GM23248 (cell line): ENCODE measurements around the gene HSD3B7. TPM values are rescaled to one million over a fixed set of nuclear protein-coding genes. Genes with fewer than 3 reads are reported as not detected.

ENCODE experiments used
- DNase-seq: peaks from one replicate; pipeline ENCODE4 v3.0.0-alpha.2; 2015
- H2AFZ ChIP-seq: fragments of 200-600 bp; sonication (generic); 2 replicates; pipeline ENCODE4 v1.6.1; 2016; ENCODE audit warnings: antibody characterized with exemption
- H3F3A ChIP-seq: fragments of 200-600 bp; sonication (generic); 2 replicates; pipeline ENCODE4 v1.6.1; 2016; ENCODE audit warnings: mild to moderate bottlenecking, antibody characterized with exemption, mixed run types; ENCODE audit not compliant: insufficient read depth
- H3K27ac ChIP-seq: fragments of 200-600 bp; sonication (generic); 2 replicates; pipeline ENCODE4 v1.5.1; 2016; ENCODE audit warnings: mild to moderate bottlenecking
- H3K27me3 ChIP-seq: fragments of 200-600 bp; sonication (generic); replicated peaks from 2 replicates; pipeline ENCODE4 v1.6.1; 2016; ENCODE audit warnings: mild to moderate bottlenecking; ENCODE audit not compliant: insufficient read depth
- H3K36me3 ChIP-seq: fragments of 200-600 bp; sonication (generic); 2 replicates; pipeline ENCODE4 v1.6.1; 2016; ENCODE audit warnings: low read depth, mild to moderate bottlenecking
- H3K4me1 ChIP-seq: fragments of 200-600 bp; sonication (generic); 2 replicates; pipeline ENCODE4 v1.6.1; 2016; ENCODE audit warnings: mild to moderate bottlenecking; ENCODE audit not compliant: insufficient read depth
- H3K4me2 ChIP-seq: fragments of 200-600 bp; sonication (generic); one replicate; pipeline ENCODE4 v1.6.1; 2016; ENCODE audit warnings: mild to moderate bottlenecking; ENCODE audit not compliant: unreplicated experiment
- H3K4me3 ChIP-seq: fragments of 200-600 bp; sonication (generic); 2 replicates; pipeline ENCODE4 v1.5.1; 2016; ENCODE audit warnings: mild to moderate bottlenecking
- H3K79me2 ChIP-seq: fragments of 200-600 bp; sonication (generic); 2 replicates; pipeline ENCODE4 v1.6.1; 2016; ENCODE audit warnings: mild to moderate bottlenecking; ENCODE audit not compliant: insufficient read depth
- H3K9ac ChIP-seq: fragments of 200-600 bp; sonication (generic); 2 replicates; pipeline ENCODE4 v1.6.1; 2016; ENCODE audit warnings: mild to moderate bottlenecking
- H3K9me2 ChIP-seq: fragments of 200-600 bp; sonication (generic); 2 replicates; pipeline ENCODE4 v1.6.1; 2016; ENCODE audit warnings: mixed run types, mild to moderate bottlenecking, moderate library complexity; ENCODE audit not compliant: insufficient read depth
- H3K9me3 ChIP-seq: fragments of 200-600 bp; sonication (generic); one replicate; pipeline ENCODE4 v1.6.1; 2017; ENCODE audit warnings: low read depth
- H4K20me1 ChIP-seq: fragments of 200-600 bp; sonication (generic); 2 replicates; pipeline ENCODE4 v1.6.0; 2016; ENCODE audit not compliant: insufficient read depth
- EZH2 ChIP-seq: fragments of 200-600 bp; sonication (generic); IDR thresholded peaks from 2 replicates; pipeline ENCODE4 v1.6.1; 2018; ENCODE audit warnings: antibody characterized with exemption, mild to moderate bottlenecking; ENCODE audit not compliant: insufficient read depth, poor library complexity, severe bottlenecking
- EZH2phosphoT487 ChIP-seq: fragments of 200-600 bp; sonication (generic); IDR thresholded peaks from 2 replicates; pipeline ENCODE4 v1.6.1; 2018; ENCODE audit warnings: antibody characterized with exemption, moderate library complexity, mild to moderate bottlenecking, low read depth; ENCODE audit not compliant: insufficient read depth
- WGBS, 2 experiments: methylation state at CpG; one replicate each; pipeline ENCODE4 v1.1.6; 2015 to 2017; ENCODE audit warnings: low lambda C conversion rate in 2 of 2, low coverage in 1 of 2; ENCODE audit errors: missing lambda C conversion rate in 2 of 2; 5-methylcytosine and 5-hydroxymethylcytosine counted together
- in situ Hi-C: fragments of 300-500 bp; cut with MboI; formaldehyde crosslinking; loops from 2 replicates; pipeline ENCODE4 v1.15.0; 2020
- polyA plus RNA-seq: library from polyadenylated mRNA; unstranded; fragments of >200 nt; fragmentation: Nextera tagmentation; extraction: Ambion mirVana; gene quantifications from 2 replicates; pipeline ENCODE4 v1.2.1, GENCODE V29; 2016
- total RNA-seq: library from RNA; depleted of rRNA; stranded (reverse); fragments of >200 nt; shearing (Covaris generic); gene quantifications from 2 replicates; pipeline ENCODE4 v1.2.3, GENCODE V29; 2014

HSD3B7 gene
- total and polyA plus RNA-seq, 2 experiments from 2014 or later = 40.2 to 69.7 TPM

GRCh38 chr16:30965436-30965835 lies 19.6 kb upstream of the HSD3B7 start:
- H3K9me2 ChIP-seq = no peaks in the 10 kb centered on the region
- no peaks in the 10 kb centered on the region for H3K9me3 ChIP-seq
- H3K79me2 ChIP-seq = peaks cover 26% of the 10 kb centered on the region
- no peak overlapping the region for H3K4me2 ChIP-seq
- peaks cover 27% of the 10 kb centered on the region; the same call in 1 of the 2 replicates for H3K36me3 ChIP-seq
- H3K9ac ChIP-seq = no peak overlapping the region
- WGBS, 2 experiments = 73 to 86% methylated on average over 6 to 15 of the region's 15 CpGs
- H3F3A ChIP-seq = no peaks in the 10 kb centered on the region
- TF ChIP-seq EZH2phosphoT487 (no peak), EZH2 (no peak)
- H4K20me1 ChIP-seq = no peaks in the 10 kb centered on the region
- no peaks in the 10 kb centered on the region for H3K4me1 ChIP-seq
- no peak overlapping the region for H3K4me3 ChIP-seq
- no peak overlapping the region for H3K27ac ChIP-seq
- no peak overlapping the region for H2AFZ ChIP-seq
- H3K27me3 ChIP-seq = no peaks in the 10 kb centered on the region
- in situ Hi-C loops = loop anchor here (25.0 kb wide), 2 partner anchors 747 to 922 kb away; a partner anchor contains a TSS
- DNase-seq = no peak

- H3K27ac ChIP-seq = no peak overlapping the region
- peaks cover 20% of the 10 kb centered on the region for H3K79me2 ChIP-seq
- no peak for DNase-seq
- H3K9me2 ChIP-seq = no peaks in the 10 kb centered on the region
- H3K4me1 ChIP-seq = no peaks in the 10 kb centered on the region
- H3K9me3 ChIP-seq = no peaks in the 10 kb centered on the region
- H3K4me2 ChIP-seq = no peak overlapping the region
- no peaks in the 10 kb centered on the region for H4K20me1 ChIP-seq
- no peak overlapping the region for H3K4me3 ChIP-seq
- 93% methylated on average over 19 of the region's 19 CpGs for WGBS, 2 experiments
- H3K9ac ChIP-seq = no peak overlapping the region
- in situ Hi-C loops = loop anchor here (25.0 kb wide), 2 partner anchors 746 to 921 kb away; a partner anchor contains a TSS
- H3F3A ChIP-seq = no peaks in the 10 kb centered on the region
- no peak overlapping the region for H2AFZ ChIP-seq
- no peak for TF ChIP-seq EZH2phosphoT487
- TF ChIP-seq EZH2 = no peak
- no peaks in the 10 kb centered on the region for H3K27me3 ChIP-seq
- H3K36me3 ChIP-seq = peaks cover 33% of the 10 kb centered on the region; the same call in 1 of the 2 replicates
Observed at GRCh38 chr16:30966033-30966619, 18.9 kb upstream of the HSD3B7 start.

DNA sequence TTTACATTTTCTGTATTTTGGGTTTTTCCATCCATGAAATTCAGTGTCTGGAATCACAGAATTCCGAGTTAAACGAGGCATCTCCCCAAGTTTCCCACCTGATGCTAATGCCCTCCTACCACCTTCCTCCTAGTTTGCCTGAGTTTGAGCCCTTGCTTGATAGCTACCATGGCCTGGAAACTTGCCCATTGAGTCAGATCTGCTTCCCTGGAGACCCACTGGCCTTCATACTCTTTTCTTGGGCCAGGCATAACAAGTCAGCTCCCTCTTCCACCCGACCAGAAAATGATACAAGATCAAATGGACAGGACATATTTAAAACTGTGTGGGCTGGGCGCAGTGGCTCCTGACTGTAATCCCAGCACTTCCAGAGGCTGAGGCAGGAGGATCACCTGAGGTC lies 17.2 kb upstream of the HSD3B7 start:
- no peaks in the 10 kb centered on the region for H3K9me2 ChIP-seq
- TF ChIP-seq EZH2 = no peak
- no peak for TF ChIP-seq EZH2phosphoT487
- H3K9me3 ChIP-seq = no peaks in the 10 kb centered on the region
- in situ Hi-C loops = loop anchor here (25.0 kb wide), 2 partner anchors 745 to 920 kb away; a partner anchor contains a TSS
- H3K9ac ChIP-seq = no peak overlapping the region
- H3K27me3 ChIP-seq = no peaks in the 10 kb centered on the region
- H3K36me3 ChIP-seq = peaks cover 28% of the 10 kb centered on the region
- 95 to 96% methylated on average over 4 of the region's 4 CpGs for WGBS, 2 experiments
- H2AFZ ChIP-seq = no peak overlapping the region
- no peaks in the 10 kb centered on the region for H4K20me1 ChIP-seq
- no peaks in the 10 kb centered on the region for H3F3A ChIP-seq
- no peak overlapping the region for H3K4me2 ChIP-seq
- H3K27ac ChIP-seq = no peak overlapping the region
- H3K4me1 ChIP-seq = no peaks in the 10 kb centered on the region
- no peak overlapping the region for H3K4me3 ChIP-seq
- no peak for DNase-seq
- peaks cover 3% of the 10 kb centered on the region for H3K79me2 ChIP-seq

GRCh38 chr16:30969246-30969842 lies 15.7 kb upstream of the HSD3B7 start:
- Histone ChIP-seq H3F3A (no peaks in the 10 kb centered on the region), H3K79me2 (no peaks in the 10 kb centered on the region), H3K36me3 (peaks cover 19% of the 10 kb centered on the region), H3K27me3 (no peaks in the 10 kb centered on the region), H3K4me1 (no peaks in the 10 kb centered on the region), H3K27ac (no peak overlapping the region), H3K9me3 (no peaks in the 10 kb centered on the region), H2AFZ (no peak overlapping the region), H3K4me3 (no peak overlapping the region), H3K4me2 (no peak overlapping the region), H3K9me2 (no peaks in the 10 kb centered on the region), H3K9ac (no peak overlapping the region), H4K20me1 (no peaks in the 10 kb centered on the region)
- WGBS, 2 experiments = 94 to 96% methylated on average over 19 of the region's 19 CpGs
- in situ Hi-C loops = loop anchor here (25.0 kb wide), 2 partner anchors 743 to 918 kb away; a partner anchor contains a TSS
- no peak for TF ChIP-seq EZH2phosphoT487
- no peak for TF ChIP-seq EZH2
- DNase-seq = no peak
